GM13976 (cell line): Measurements from ENCODE around the gene ADRB1.

Source experiments
- DNase-seq: peaks from one replicate; pipeline ENCODE4 v3.0.0; 2012; ENCODE audit warnings: low spot score
- CTCF ChIP-seq: IDR thresholded peaks from 2 replicates; pipeline ENCODE4 v1.5.1; 2012; ENCODE audit warnings: borderline replicate concordance, mild to moderate bottlenecking; ENCODE audit not compliant: insufficient read depth; ENCODE audit errors: extremely low read depth, missing control alignments, control extremely low read depth
- in situ Hi-C: fragments of 300-500 bp; cut with MboI; formaldehyde crosslinking; loops from one replicate; pipeline ENCODE4 v1.12.0; 2022; ENCODE audit warnings: low sequenced_read_pairs, mixed read lengths, inconsistent platforms; ENCODE audit not compliant: unreplicated experiment

Gene ADRB1

GRCh38 chr10:114043532-114044246 is at the start of gene ADRB1:
Gene ADRB1, plus strand, starts transcription at chr10:114043866. Its CDS starts 267 bp downstream, at chr10:114044133.
- in situ Hi-C loops: no loop called here
- no peak for TF ChIP-seq CTCF
- DNase-seq: peak; percentile 87

GRCh38 chr10:113995201-113995600 is 48.5 kb upstream of the ADRB1 start:
- TF ChIP-seq CTCF: no peak
- in situ Hi-C loops: no loop called here

GRCh38 chr10:113997428-113997827 is 46.2 kb upstream of the ADRB1 start:
- no peak for DNase-seq
- no peak for TF ChIP-seq CTCF
- in situ Hi-C loops: no loop called here

More at GRCh38 chr10:113995201-113995600, 48.5 kb upstream of the ADRB1 start:
- DNase-seq: no peak

- TF ChIP-seq CTCF: no peak
- in situ Hi-C loops: no loop called here
- DNase-seq: no peak
These were observed 44.1 kb upstream of the ADRB1 start for GRCh38 chr10:113999531-113999930.

- in situ Hi-C loops: no loop called here
- no peak for TF ChIP-seq CTCF
- DNase-seq: no peak
These were observed 43.1 kb upstream of the ADRB1 start for GRCh38 chr10:114000457-114001010.

GRCh38 chr10:114002422-114002821 is 41.2 kb upstream of the ADRB1 start:
- no peak for TF ChIP-seq CTCF
- in situ Hi-C loops: no loop called here
- DNase-seq: no peak
